Naive thymus-derived CD4-positive, alpha-beta T cell (primary cell): ENCODE measurements around the gene FUCA2. TPM values are rescaled to one million over a fixed set of nuclear protein-coding genes. Genes with fewer than 3 reads are reported as not detected.

Experiments
- ATAC-seq: fragments of 150-1000 bp; cut with Tn5 transposase; 2 replicates; pipeline ENCODE4 v1.10.0; 2021; ENCODE audit warnings: mild to moderate bottlenecking, moderate library complexity
- CTCF ChIA-PET: fragments of 350-600 bp; sonication (Branson Sonifier 250); formaldehyde crosslinking; loops from one replicate; lab custom pipeline; 2021; ENCODE audit warnings: antibody characterized with exemption; lab: Charles Lee
- POLR2A ChIA-PET: fragments of 350-600 bp; sonication (Branson Sonifier 250); formaldehyde crosslinking; loops from one replicate; lab custom pipeline; 2021; ENCODE audit warnings: antibody characterized with exemption, inconsistent platforms; lab: Charles Lee
- DNase-seq, 9 donors: peaks; one replicate each; pipeline versions ENCODE4 v3.0.0 to v3.0.0-alpha.2; 2020 to 2022; ENCODE audit warnings: mixed read lengths in 1 of 9
- H3K27ac ChIP-seq: one replicate; pipeline ENCODE4 v1.7.0; 2013; ENCODE audit warnings: mild to moderate bottlenecking, low read depth, low read length, moderate library complexity
- H3K27me3 ChIP-seq, 2 donors: one replicate each; pipeline ENCODE4 v1.7.0; 2013; ENCODE audit warnings: low read length in 2 of 2, mild to moderate bottlenecking in 2 of 2, moderate library complexity in 2 of 2; ENCODE audit not compliant: control insufficient read depth in 2 of 2, insufficient read depth in 2 of 2
- H3K36me3 ChIP-seq, 3 experiments: 1 replicate in 2 of 3; 2 replicates in 1 of 3; pipeline ENCODE4 v1.7.0; 2013; ENCODE audit warnings: low read length in 3 of 3, mild to moderate bottlenecking in 3 of 3, moderate library complexity in 1 of 3; ENCODE audit not compliant: insufficient read depth in 3 of 3, control insufficient read depth in 2 of 3
- H3K4me1 ChIP-seq, 2 donors: one replicate each; pipeline ENCODE4 v1.7.0; 2013; ENCODE audit warnings: low read length in 2 of 2, mild to moderate bottlenecking in 2 of 2, moderate library complexity in 1 of 2; ENCODE audit not compliant: control insufficient read depth in 2 of 2, insufficient read depth in 2 of 2
- H3K4me3 ChIP-seq: 2 replicates; pipeline ENCODE4 v1.7.0; 2013; ENCODE audit warnings: mild to moderate bottlenecking, low read length
- H3K9me3 ChIP-seq, 3 experiments: 1 replicate in 2 of 3; 2 replicates in 1 of 3; pipeline ENCODE4 v1.7.0; 2013; ENCODE audit warnings: low read length in 3 of 3; ENCODE audit not compliant: control insufficient read depth in 2 of 3
- H3K27ac Mint-ChIP-seq, 9 donors: one replicate each; pipeline ENCODE4 v1.8.0; 2020 to 2022; ENCODE audit warnings: mixed read lengths in 9 of 9, mild to moderate bottlenecking in 8 of 9, moderate library complexity in 5 of 9, inconsistent platforms in 2 of 9
- H3K27me3 Mint-ChIP-seq, 5 donors: one replicate each; pipeline ENCODE4 v1.8.0; 2021 to 2022; ENCODE audit warnings: mixed read lengths in 5 of 5, mild to moderate bottlenecking in 1 of 5
- H3K36me3 Mint-ChIP-seq, 5 donors: one replicate each; pipeline ENCODE4 v1.8.0; 2020 to 2022; ENCODE audit warnings: mixed read lengths in 5 of 5, mild to moderate bottlenecking in 3 of 5, inconsistent platforms in 1 of 5
- H3K4me1 Mint-ChIP-seq, 7 donors: one replicate each; pipeline ENCODE4 v1.8.0; 2020 to 2022; ENCODE audit warnings: mixed read lengths in 7 of 7, mild to moderate bottlenecking in 3 of 7, inconsistent platforms in 1 of 7
- H3K4me3 Mint-ChIP-seq, 10 donors: one replicate each; pipeline ENCODE4 v1.8.0; 2020 to 2022; ENCODE audit warnings: mild to moderate bottlenecking in 10 of 10, mixed read lengths in 10 of 10, moderate library complexity in 6 of 10, inconsistent platforms in 2 of 10
- H3K9me3 Mint-ChIP-seq, 11 donors: one replicate each; pipeline ENCODE4 v1.8.0; 2020 to 2022; ENCODE audit warnings: mixed read lengths in 11 of 11, mild to moderate bottlenecking in 4 of 11, inconsistent platforms in 1 of 11, moderate library complexity in 1 of 11
- intact Hi-C, 2 donors: fragments of 100-400 bp; cut with micrococcal nuclease; formaldehyde crosslinking; loops; one replicate each; pipeline ENCODE4 v1.15.1; 2023
- polyA plus RNA-seq, 2 donors: library from polyadenylated mRNA; unstranded; fragments of 300-500 nt; fragmentation: Illumina TruSeq; gene quantifications; one replicate each; pipeline ENCODE4 v1.2.3, GENCODE V29; 2021
- total RNA-seq, 6 experiments: library from RNA in 5 of 6; stranded (reverse) in 5 of 6; gene quantifications; 1 replicate in 5 of 6; 2 replicates in 1 of 6; pipeline ENCODE4 v1.2.3 and lab custom pipeline; 2021 to 2026

The FUCA2 gene
- total RNA-seq (10 to 100 TPM in 2 of 5 experiments, 1 to 10 TPM in 3; 5.3 to 14.9 (median 6.7) TPM), polyA plus RNA-seq (1 to 10 TPM; 4.4 to 5.4 TPM), total RNA-seq (lab: John Stamatoyannopoulos, UW) (3.4 reads per million, percentile 18 among the genes with 10 or more reads in this experiment)

- Histone ChIP-seq H3K27me3 (no peaks in the 10 kb centered on the region), H3K4me1 (peaks cover 0 to 4% of the 10 kb centered on the region in 2 donors), H3K9me3 (no peaks in the 10 kb centered on the region), H3K4me3 (peak within 1 kb of the TSS; percentile 74), H3K27ac (peak within 1 kb of the TSS; percentile 69), H3K36me3 (no peaks in the 10 kb centered on the region)
- intact Hi-C loops: loop anchor here (1.0 to 10.0 kb wide), 7 partner anchors 26 to 446 kb away; partner anchors contain the start of genes ADAT2 (in 2 of the 2), LTV1 (in 2 of the 2), PEX3 (in 2 of the 2) and AIG1 (in 1 of the 2)
- Mint-ChIP-seq H3K27me3 (no peaks in the 10 kb centered on the region), H3K9me3 (peaks cover 0 to 4% (median 0%) of the 10 kb centered on the region in 11 donors), H3K36me3 (peaks cover 0 to 24% (median 15%) of the 10 kb centered on the region in 5 donors), H3K27ac (peak within 1 kb of the TSS; percentile 79 to 97 (median 89)), H3K4me1 (peaks cover 14 to 43% (median 19%) of the 10 kb centered on the region in 7 donors), H3K4me3 (peak within 1 kb of the TSS; percentile 87 to 97 (median 92))
- peak; percentile 82 for ATAC-seq
- peak; percentile 35 to 72 (median 63) for DNase-seq
- ChIA-PET POLR2A (interaction anchor here (0.6 to 2.2 kb wide), 5 partner anchors 9 to 332 kb away, joined by 3 to 13 read pairs (median 4); partner anchors contain the start of genes ADAT2, LTV1 and PEX3), CTCF (interaction anchor here (0.6 to 1.4 kb wide), 2 partner anchors 18 to 24 kb away, joined by 3 read pairs; no protein-coding TSS in a partner anchor)
Measured at GRCh38 chr6:143510991-143511891, at the start of gene FUCA2. TSS of gene FUCA2 (minus strand) at chr6:143511720. CDS start at chr6:143511634, 86 bp downstream.

GRCh38 chr6:143561105-143561704, 49.7 kb upstream of the FUCA2 start:
- POLR2A ChIA-PET: no interaction called here
- no peak overlapping the region for H3K4me3 Mint-ChIP-seq
- intact Hi-C loops: no loop called here
- Histone ChIP-seq H3K4me1 (peaks cover 0 to 30% of the 10 kb centered on the region in 2 donors), H3K9me3 (no peaks in the 10 kb centered on the region), H3K4me3 (no peak overlapping the region), H3K36me3 (no peaks in the 10 kb centered on the region), H3K27ac (no peak overlapping the region), H3K27me3 (no peaks in the 10 kb centered on the region)
- DNase-seq: no peak
- peaks cover 6 to 30% (median 10%) of the 10 kb centered on the region in 7 donors for H3K4me1 Mint-ChIP-seq
- peak overlapping the region in 1 of 9 donors; percentile 42 for H3K27ac Mint-ChIP-seq
- CTCF ChIA-PET: interaction anchor here (1.6 to 1.7 kb wide), 2 partner anchors 9 to 14 kb away, joined by 3 to 4 read pairs; no protein-coding TSS in a partner anchor
- H3K9me3 Mint-ChIP-seq: no peaks in the 10 kb centered on the region
- H3K36me3 Mint-ChIP-seq: peaks cover 0 to 31% (median 4%) of the 10 kb centered on the region in 5 donors
- ATAC-seq: no peak
- no peaks in the 10 kb centered on the region for H3K27me3 Mint-ChIP-seq

GRCh38 chr6:143559051-143559660, 47.6 kb upstream of the FUCA2 start:
- Mint-ChIP-seq H3K36me3 (peaks cover 0 to 31% (median 4%) of the 10 kb centered on the region in 5 donors), H3K9me3 (no peaks in the 10 kb centered on the region), H3K4me1 (peaks cover 20 to 45% (median 29%) of the 10 kb centered on the region in 7 donors), H3K27me3 (no peaks in the 10 kb centered on the region), H3K4me3 (no peak overlapping the region), H3K27ac (no peak overlapping the region)
- POLR2A ChIA-PET: no interaction called here
- no peak for DNase-seq
- intact Hi-C loops: loop anchor here in 1 of 2 donors (10.0 kb wide), 1 partner anchor 1084 kb away; no protein-coding TSS in a partner anchor
- Histone ChIP-seq H3K4me1 (peaks cover 16 to 46% of the 10 kb centered on the region in 2 donors), H3K4me3 (no peak overlapping the region), H3K27me3 (no peaks in the 10 kb centered on the region), H3K36me3 (no peaks in the 10 kb centered on the region), H3K27ac (no peak overlapping the region), H3K9me3 (no peaks in the 10 kb centered on the region)
- CTCF ChIA-PET: no interaction called here
- ATAC-seq: no peak

- intact Hi-C loops: loop anchor here in 1 of 2 donors (10.0 kb wide), 1 partner anchor 1082 kb away; no protein-coding TSS in a partner anchor
- peaks cover 20 to 62% of the 10 kb centered on the region in 2 donors for H3K4me1 ChIP-seq
- no peak overlapping the region for H3K4me3 ChIP-seq
- CTCF ChIA-PET: no interaction called here
- Mint-ChIP-seq H3K4me1 (peaks cover 33 to 62% (median 50%) of the 10 kb centered on the region in 7 donors), H3K4me3 (peak overlapping the region in 2 of 10 donors; percentile 27 to 76), H3K9me3 (no peaks in the 10 kb centered on the region), H3K27me3 (no peaks in the 10 kb centered on the region), H3K27ac (peak overlapping the region in 2 of 9 donors; percentile 27 to 90), H3K36me3 (peaks cover 0 to 20% (median 0%) of the 10 kb centered on the region in 5 donors)
- POLR2A ChIA-PET: interaction anchor here (1.1 kb wide), 1 partner anchor 20 kb away, joined by 3 read pairs; no protein-coding TSS in a partner anchor
- DNase-seq (no peak), ATAC-seq (no peak)
- no peak overlapping the region for H3K27ac ChIP-seq
- no peaks in the 10 kb centered on the region for H3K36me3 ChIP-seq
- no peaks in the 10 kb centered on the region for H3K9me3 ChIP-seq
- H3K27me3 ChIP-seq: no peaks in the 10 kb centered on the region
Measured at GRCh38 chr6:143556529-143556928, 45.0 kb upstream of the FUCA2 start.

- intact Hi-C loops: loop anchor here (1.0 to 10.0 kb wide), 3 partner anchors 9 to 1081 kb away; no protein-coding TSS in a partner anchor
- Mint-ChIP-seq H3K4me3 (peak overlapping the region in 9 of 10 donors; percentile 52 to 85 (median 78)), H3K27ac (peak overlapping the region; percentile 32 to 90 (median 67)), H3K36me3 (peaks cover 0 to 18% (median 0%) of the 10 kb centered on the region in 5 donors), H3K4me1 (peaks cover 29 to 60% (median 50%) of the 10 kb centered on the region in 7 donors), H3K27me3 (no peaks in the 10 kb centered on the region), H3K9me3 (no peaks in the 10 kb centered on the region)
- POLR2A ChIA-PET: interaction anchor here (0.6 to 1.1 kb wide), 5 partner anchors 10 to 1354 kb away, joined by 3 read pairs; no protein-coding TSS in a partner anchor
- Histone ChIP-seq H3K4me1 (peaks cover 20 to 54% of the 10 kb centered on the region in 2 donors), H3K9me3 (no peaks in the 10 kb centered on the region), H3K27me3 (no peaks in the 10 kb centered on the region), H3K36me3 (no peaks in the 10 kb centered on the region), H3K4me3 (peak overlapping the region; percentile 7), H3K27ac (no peak overlapping the region)
- no peak for ATAC-seq
- CTCF ChIA-PET: interaction anchor here (0.7 to 0.9 kb wide), 2 partner anchors 16 to 18 kb away, joined by 3 to 4 read pairs; no protein-coding TSS in a partner anchor
- DNase-seq: no peak
Measured at GRCh38 chr6:143555582-143555981, 44.1 kb upstream of the FUCA2 start.
